HK-2 (cell line): Measurements from ENCODE around the gene ZNF320.
"Not testable (repeated sequence)": the region's sequence is repeated elsewhere in the genome, so short reads cannot be mapped to it uniquely, and the experiment has no call there.

Source experiments
- DNase-seq: peaks from one replicate; pipeline ENCODE4 v3.0.0-alpha.2; 2018; ENCODE audit not compliant: unreplicated experiment

The ZNF320 gene

GRCh38 chr19:52897138-52897935 lies at the start of gene ZNF320:
TSS of gene ZNF320 (minus strand) at chr19:52897635. CDS start at chr19:52890255, 7,380 bp downstream.
- peak; percentile 91 for DNase-seq

DNA sequence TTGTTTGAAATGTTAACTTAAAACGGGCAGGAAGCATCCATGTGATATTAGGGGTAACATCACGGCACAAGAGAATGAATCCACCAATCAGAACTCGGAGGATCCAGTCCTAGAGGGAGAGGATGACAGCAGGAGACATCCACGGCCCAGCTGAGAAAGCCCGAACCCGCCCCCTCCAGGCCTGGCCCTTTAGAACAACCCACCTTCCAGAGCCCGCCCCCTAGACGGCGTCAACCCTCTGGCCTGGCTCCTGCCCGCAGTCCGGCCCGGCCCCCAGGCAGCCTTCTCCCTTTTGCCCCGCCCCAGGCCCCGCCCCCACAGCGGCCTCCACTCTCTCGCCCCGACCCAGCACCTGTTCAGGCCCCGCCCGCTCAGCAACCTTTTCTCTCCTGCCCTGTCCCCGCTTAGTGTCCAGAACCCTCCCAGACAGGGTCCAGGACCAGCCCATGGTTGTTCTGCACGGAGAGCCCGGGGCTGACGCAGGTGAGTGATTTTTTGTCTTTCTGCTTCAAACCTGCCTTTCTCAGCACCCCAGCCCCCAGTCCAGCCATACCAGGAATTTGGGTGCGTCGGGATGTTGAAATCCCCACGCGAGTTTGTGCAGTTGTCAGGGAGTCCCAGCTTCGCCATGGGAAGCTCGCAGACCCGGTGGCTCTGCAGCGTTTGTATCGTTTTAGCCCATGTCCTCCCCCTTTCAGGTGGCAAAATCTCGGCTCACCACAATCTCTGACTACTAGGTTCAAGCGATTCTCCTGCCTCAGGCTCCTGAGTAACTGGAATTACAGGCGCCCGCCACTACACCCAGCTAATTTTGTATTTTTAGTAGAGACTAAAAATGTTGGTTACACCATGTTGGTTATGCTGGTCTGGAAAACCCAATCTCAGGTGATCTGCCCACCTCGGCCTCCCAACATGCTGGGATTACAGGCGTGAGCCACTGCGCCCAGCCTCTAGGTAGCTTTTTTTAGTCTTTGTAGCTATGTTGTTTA lies 49.2 kb upstream of the ZNF320 start:
- DNase-seq = no peak

DNA sequence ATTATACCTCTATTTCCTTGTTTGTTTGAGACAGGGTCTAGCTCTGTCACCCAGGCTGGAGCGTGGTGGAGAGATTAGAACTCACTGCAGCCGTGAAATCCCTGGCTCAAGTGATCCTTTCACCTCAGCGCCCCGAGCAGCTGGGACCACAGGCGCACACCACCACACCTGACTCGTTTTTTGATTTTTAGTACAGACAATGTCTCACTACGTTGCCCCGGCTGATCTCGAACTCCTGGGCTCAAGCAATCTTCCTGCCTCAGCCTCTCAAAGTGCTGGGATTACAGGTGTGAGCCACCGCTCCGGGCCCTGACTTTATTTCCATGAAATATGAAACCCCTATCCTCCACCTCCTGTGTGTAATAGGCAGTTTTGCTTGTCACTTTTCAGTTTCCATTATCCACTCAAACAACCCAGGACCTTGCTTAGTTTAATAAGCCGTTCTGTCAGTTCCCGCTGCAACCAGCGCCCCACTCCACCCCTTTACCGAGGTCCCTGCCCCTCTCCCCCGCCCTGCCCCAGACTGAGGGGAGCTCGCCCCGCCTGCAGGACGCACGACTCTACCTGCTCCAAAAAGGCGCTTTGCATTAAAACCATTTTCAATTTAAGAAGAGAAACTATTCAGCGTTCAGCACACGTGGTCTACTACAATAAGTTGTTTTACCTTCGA lies 48.4 kb upstream of the ZNF320 start:
- DNase-seq = no peak

- DNase-seq = not testable (repeated sequence)
These were observed 47.5 kb upstream of the ZNF320 start for GRCh38 chr19:52944703-52945493.

DNA sequence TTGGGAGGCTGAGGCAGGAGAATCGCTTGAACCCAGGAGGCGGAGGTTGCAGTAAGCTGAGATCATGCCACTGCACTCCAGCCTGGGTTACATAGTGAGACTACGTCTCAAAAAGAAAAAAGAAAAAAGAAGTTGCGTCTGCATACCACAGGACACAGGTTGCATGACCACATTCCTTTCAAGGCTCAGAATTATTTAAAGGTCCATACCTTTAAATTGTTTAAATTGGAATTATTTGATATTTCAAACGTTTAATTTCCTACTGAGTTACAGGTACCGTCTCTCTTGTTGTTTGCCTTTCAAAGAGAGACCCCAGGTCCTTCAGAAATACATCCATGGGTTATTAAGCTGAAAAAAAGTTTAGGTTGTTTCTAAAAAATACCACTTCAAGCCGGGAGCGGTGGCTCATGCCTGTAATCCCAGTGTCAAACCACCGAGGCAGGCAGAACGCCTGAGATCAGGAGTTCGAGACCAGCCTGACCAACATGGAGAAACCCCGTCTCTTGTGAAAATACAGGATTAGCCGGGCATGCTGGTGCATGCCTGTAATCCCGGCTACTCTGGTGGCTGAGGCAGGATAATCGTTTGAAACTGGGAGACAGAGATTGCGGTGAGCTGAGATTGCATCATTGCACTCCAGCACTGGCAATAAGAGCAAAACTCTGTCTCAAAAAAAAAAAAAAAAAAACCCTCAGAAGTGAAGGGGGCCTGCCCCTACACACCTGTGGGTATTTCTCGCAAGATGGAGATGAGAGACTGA lies 46.6 kb upstream of the ZNF320 start:
- DNase-seq = no peak

DNA sequence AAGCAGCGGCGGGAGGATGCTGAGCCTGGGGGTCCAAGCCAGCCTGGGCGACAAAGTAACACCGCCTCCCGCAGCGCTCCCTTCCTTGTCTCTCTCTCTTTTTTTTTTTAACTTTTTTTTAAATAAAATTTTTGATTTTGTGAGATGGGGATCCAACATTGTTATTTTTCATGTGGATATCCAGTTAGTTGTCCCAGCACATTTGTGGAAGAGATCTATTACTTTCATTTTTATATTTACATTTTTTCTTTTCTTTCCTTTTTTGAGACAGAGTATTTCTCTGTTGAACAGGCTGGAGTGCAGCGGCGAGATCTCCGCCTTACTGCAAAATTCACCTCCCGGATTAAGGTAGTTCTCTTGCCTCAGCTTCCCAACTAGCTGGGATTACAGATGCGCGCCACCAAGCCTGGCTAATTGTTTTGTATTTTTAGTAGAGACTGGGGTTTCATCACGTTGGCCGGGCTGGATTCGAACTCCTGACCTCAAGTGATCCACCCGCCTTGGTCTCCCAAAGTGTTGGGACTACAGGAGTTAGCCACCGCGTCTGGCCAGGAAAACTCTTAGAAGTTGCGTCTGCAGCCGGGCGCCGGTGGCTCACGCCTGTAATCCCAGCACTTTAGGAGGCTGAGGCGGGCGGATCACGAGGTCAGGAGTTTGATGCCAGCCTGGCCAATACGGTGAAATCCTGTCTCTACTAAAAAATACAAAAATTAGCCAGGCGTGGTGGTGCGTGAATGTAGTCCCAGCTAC lies 45.9 kb upstream of the ZNF320 start:
- DNase-seq = no peak

- peak; percentile 93 for DNase-seq
These were observed 45.1 kb upstream of the ZNF320 start for GRCh38 chr19:52942386-52943133.

GRCh38 chr19:52941941-52942385 lies 44.5 kb upstream of the ZNF320 start:
- peak; percentile 41 for DNase-seq

GRCh38 chr19:52941523-52941922 lies 44.1 kb upstream of the ZNF320 start:
- DNase-seq = not testable (repeated sequence)

DNA sequence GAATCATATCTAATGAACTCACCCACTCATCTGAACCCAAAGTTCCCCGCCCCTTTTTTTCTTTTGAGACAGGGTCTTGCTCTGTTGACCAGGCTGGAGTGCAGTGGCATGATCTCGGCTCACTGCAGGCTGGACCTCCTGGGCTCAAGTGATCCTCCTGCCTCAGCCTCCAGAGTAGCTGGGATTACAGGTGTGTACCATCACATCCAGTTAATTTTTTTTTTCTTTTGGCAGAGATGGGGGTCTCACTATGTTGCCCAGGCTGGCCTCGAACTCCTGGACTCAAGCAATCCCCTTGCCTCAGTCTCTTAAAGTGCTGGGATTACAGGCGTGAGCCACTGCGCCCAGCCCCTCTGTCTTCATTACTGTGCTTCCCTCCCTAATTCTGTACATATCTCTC lies 43.5 kb upstream of the ZNF320 start:
- DNase-seq = not testable (repeated sequence)

DNA sequence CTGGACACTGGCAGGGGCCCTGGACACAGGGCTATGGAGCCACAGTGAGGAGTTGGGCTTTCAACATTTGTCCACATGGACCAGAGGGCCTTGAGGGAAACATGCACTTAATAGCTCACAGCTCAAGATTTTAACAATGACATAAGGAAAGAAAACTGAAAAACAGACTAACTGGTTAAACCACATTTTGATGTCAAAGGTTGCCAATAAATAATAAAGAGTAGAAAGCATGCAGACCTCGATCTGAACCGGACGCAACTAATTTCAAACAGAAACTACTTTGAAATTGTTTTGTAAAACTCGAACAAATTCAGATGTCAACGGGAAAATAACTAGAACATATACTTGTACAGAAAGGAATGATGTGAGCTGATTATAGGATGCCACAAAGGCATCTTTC lies 41.3 kb upstream of the ZNF320 start:
- no peak for DNase-seq

DNA sequence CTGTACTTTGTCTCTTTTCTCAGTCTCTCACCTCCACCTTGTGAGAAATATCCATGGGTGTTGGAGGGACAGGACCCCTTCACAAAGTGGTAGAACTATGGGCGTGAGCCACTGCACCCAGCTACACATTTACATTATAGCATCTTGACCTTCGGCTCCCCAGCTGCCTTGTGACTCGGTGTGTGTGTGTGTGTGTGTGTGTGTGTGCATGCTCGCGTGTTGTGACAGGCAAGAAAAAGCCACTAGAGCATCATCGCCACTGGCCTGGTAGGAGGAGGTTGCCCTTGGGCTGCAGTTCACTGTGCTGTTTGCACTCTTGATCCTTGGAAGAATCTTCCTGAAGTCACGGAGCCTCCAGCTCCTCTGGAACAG lies 39.5 kb upstream of the ZNF320 start:
- DNase-seq = no peak

DNA sequence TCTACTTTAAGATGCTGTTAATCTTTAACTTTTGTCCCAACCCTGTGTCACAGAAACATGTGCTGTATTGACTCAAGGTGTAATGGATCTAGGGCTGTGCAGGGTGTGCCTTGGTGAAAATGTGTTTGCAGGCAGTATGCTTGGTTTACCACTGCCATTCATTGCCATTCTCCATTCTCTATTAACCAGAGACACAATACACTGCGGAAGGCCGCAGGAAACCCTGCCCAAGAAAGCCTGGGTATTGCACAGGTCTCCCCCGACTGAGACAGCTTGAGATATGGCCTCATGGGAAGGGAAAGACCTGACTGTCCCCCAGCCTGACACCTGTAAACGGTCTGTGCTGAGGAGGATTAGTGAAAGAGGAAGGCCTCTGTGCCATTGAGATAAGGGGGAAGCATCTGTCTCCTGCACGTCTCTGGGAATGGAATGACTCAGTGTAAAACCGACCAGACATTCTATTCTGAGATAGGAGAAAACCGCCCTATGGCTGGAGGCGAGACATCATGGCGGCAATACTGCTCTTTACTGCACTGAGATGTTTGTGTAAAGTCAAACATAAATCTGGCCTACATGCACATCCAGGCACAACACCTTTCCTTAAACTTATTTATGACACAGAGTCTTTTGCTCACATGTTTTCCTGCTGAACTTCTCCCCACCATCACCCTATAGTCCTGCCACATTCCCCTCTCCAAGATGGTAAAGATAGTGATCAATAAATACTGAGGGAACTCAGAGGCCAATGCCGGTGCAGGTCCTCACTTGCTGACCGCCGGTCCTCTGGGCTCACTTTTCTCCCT lies 38.9 kb upstream of the ZNF320 start:
- DNase-seq = no peak

DNA sequence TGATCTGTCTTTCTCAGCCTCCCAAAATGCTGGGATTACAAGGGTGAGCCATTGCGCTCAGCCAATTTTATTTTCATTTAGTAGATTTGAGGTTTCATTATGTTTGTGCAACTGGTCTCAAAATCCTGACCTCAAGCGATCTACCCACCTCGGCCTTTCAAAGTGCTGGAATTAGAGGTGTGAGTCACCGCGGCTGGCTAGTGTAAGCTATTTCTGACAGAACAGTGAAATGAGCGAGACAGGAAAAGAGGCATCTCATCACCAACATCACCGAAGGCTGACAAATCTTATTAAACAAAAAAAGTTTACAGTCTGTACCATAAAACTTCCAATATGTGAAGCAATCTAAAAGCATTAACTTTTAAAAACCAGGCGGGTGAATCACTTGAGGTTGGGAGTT lies 38.0 kb upstream of the ZNF320 start:
- no peak for DNase-seq

- not testable (repeated sequence) for DNase-seq
These were observed 27.2 kb upstream of the ZNF320 start for GRCh38 chr19:52924641-52925040.

DNA sequence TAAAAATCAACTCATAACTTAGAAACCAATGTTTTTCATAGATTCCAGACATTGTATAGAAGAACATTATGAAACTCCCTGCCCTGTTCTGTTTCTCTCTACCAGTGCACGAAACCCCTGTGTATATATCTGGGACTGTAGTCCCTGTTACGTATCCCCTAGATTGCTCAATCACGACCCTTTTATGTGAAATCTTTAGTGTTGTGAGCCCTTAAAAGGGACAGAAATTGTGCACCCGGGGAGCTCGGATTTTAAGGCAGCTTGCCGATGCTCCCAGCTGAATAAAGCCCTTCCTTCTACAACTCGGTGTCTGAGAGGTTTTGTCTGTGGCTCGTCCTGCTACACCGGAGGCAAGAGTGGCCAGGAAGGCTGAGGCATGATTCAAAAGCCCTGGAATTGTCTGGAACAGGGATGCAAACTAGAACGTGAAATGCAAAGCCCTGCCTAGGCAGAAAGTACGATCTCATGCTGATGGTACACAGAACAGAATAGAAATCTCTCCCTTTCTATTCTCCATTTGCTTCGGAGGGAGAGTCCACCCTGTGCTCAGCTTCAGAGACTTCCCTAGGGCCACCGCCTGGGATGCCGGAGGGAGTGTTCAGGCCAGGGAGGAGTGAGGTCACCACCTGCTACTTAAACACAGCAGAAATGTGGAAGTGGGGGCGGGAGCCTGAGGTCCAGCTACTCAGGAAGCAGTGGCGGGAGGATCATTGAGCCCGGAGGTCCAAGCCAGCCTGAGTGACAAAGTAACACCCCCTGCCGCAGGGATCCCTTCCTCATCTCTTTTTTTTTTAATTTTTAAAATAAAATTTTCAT lies 26.6 kb upstream of the ZNF320 start:
- peak; percentile 12 for DNase-seq
